Cerebellar nuclear complex (tissue), 1 donor: Measurements from ENCODE around the gene ZNF107.

Experiments used
- DNase-seq, 2 experiments: peaks; one replicate each; lab custom pipeline; 2025; lab: John Stamatoyannopoulos, UW

Gene ZNF107

DNA sequence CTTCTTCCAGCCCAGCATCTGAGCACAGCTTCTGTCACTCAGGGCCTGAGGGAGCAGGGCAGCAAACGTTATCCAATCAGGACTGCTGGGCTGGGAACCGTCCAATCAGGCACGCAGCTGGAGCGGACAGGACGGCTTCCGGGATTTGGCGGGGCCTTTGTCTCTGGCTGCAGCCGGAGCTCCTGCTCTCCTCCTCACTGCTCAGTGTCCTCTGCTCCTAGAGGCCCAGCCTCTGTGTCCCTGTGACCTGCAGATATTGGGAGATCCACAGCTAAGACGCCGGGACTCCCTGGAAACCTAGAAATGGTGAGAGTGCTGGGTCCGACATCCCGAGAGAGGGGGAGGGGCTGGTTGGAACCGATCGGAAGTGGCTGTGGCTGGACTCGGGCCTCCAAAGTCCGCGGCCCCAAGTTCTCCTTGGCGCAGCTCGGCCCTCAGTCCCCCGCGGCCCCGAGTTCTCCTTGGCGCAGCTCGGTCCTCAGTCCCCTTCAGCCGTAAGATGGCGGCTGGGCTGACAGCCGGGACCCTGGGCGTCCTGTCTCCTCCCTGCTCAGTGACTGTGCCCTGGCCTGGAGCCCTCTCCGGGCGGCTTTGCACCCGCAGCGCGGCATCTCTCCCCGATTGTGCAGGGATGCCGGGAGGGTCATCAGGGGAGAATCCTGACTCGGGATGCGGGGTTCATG lies at the start of gene ZNF107:
TSS of gene ZNF107 (plus strand) at position 154 of the 683 bp plus-strand sequence. CDS start at position 304, 150 bp downstream.
- peak; percentile 20 to 94 for DNase-seq

DNA sequence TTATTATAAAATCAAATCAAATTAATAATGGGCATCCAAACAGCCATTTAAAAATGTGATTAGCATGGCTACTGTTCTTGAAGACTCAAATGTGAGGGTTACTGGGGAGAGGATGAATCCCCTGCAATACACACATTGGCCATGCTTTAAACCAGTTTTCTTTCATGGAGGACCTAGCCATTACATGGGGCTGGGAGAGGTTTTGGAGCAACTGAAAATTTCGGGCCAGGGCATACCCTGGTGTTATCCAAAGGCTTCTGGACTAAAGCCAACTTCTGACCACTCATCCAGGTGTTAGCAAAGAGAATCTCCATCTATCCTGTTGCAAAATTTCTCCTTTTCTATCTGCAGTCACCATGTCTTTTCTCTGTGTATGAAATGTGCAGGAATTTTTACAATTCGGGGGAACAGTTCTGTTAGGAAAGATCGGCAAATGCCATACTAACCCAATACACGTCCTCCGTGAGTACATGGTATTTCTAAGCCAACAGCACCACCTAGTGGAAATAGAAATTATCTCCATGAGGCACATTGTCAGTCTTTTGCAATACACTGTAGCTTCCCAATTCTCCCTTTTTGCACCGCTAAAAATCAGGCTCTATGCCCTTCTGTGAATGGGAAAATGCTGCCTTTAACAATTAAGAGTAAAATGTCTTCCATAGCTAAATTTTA lies 47.0 kb upstream of the ZNF107 start:
- DNase-seq, result no peak

DNA sequence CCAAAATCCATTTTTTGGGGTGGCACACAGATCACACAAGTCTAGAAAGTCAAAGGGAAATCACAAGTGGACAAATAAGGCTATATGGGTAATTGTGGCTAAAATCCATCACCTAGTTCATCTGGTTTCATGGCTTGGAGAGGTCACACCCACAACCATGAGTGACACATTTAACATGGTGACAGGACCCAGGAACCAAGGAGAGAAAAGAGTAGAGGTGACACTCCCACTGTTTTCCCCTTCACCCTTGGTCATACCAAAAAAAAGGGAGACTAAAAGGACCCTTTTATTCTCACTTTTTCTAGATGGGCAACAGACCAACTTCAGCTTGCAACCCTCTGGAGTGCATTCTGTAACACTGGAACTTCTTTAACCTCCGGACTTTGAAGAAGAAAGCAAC lies 46.2 kb upstream of the ZNF107 start:
- DNase-seq, result no peak

DNA sequence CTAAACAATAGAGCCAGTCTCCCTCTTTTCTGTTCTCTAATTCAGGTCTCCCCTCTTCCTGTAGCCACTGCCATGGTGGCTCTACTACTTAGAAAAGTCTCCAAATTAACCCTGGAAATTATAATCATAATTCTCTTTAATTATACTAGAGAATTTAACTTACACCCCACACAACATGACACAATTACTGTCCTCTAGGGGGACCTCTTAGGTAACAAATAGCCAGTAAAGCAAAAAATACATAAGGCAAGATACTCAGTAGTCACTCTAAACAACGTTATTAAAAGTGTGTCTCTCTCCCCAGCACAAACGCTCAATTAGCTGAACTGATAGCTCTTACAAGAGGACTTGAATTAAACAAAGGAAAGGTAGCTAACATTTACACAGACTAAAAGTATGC lies 44.3 kb upstream of the ZNF107 start:
- no peak for DNase-seq

DNA sequence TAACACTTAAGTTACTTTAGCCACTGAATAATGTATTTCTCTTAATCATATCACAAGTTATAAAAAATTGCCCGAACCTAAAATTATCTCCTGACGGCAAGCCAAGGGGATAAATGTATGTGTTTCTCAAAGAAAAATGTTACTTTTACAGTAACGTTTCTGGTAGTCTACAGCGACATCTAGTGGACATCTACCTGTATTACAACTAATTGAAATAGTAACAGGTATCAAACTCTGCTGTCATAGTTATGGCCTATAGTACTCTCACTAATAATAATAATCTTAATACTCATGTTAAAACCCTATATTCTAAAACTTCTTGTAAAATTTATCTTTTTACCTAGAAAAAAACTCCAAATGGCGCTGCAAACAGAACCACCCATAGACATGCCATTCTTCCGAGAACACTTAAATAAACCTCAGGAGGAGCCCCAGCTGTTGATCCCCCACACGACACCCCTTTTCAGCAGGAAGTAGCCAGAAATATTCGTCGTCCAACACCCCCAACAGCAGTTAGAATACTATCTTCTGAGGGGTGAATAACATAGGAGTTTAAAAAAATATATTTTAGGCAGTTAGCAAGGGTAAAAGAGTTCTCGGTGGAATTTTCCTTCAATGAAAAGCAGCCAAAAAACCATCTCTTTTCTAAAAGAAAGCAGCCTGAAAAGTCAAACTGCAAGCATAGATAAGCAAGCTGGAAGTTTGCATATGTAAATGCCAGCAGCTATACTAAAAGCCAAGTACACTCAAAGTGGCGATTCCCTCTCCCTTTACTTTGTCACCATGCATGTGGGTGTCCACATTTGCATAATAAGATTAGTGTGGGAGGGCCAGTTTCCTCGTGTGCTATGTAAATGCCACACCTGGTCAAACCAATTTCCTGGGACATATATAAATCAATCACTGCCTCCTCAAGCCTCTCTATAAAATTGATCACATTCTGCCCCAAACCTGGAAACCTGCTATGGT lies 40.5 kb upstream of the ZNF107 start:
- DNase-seq, result no peak

DNA sequence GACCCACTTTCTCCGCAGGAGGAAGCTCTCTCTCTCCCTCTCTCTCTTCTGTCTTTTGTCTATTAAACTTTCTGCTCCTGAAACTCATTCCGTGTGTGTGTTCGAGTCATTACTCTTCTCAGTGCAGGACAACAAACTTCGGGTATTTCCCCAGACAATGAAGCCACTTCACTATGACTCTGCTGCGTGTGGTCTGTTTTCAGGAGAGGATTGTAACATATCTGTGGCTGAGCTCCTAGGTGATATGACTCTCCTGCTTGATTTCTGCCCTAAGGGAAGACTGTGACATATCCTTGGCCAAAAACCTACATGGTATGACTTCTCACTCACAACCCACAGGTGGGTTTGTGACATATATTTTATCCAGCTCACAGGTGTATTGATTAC lies 39.9 kb upstream of the ZNF107 start:
- no peak for DNase-seq

DNA sequence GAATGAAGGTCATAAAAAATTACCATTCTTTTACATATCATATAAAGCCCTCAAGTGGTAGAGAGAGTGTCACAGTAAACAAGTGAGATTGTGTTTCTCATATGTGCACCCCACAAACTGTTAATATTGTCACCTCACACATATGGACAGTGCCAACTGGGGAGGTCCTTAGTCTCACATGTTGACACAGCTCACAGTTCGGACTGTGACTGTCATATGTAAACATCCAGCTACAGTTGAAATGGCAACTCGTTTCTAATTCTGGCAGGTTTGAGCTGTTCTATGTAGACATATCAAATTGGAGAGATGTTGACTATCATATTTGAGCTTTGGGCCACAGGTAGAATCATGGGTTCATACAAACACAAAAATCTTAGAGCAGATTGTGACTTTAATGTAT lies 39.4 kb upstream of the ZNF107 start:
- DNase-seq, result no peak

DNA sequence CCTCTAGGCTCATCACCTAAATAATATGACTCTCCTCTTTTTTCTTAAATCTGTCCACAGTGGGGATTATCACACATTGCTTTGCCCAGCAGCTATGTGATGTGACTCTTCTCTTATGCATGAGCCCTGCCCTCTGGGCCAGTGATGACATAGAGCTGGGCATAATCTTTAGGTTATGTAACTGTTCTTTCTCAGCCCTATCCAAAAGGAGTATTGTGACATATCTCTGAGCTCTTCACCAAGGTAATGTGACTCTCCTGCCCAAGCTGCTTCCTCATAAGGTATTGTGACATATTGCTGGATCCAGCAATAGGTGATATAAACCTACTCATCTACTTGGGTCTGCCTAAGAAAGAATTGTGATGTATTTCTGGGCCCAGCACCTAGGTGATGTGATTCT lies 37.7 kb upstream of the ZNF107 start:
- DNase-seq, result no peak

DNA sequence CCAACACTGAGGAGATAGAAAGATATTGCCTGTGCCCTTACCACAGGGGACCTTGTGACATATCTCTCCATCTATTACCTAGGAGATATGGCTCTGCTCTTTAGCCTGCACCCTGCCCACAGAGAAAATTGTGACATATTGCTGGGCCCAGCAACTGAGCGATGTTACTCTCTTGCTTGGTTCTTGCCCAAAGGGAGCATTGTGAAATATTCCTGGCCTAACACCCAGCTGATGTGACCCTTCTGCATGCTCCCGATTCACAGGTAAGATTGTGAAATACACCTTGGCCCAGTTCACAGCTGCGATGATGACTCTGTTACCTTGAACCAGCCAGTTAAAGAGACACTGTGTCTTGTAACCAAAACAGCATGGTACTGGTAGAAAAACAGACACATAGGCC lies 37.2 kb upstream of the ZNF107 start:
- no peak for DNase-seq

DNA sequence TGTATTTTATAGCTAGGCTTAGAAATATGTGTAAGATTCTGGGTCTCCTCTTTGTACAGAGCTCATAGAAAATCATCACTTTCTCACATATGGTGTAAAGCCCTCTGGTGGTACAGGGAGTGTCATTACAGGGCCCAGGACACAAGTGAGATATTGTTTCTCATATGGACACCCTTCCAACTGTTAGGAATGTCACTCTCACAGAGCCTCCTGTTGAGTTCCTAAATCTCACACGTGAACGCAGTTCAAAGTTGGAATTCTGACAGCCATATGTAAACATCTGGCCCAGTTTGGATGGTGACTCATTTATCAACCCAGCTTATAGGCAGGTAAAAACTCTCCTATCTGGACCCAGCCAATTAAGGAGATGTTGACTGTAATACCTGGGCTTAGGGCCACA lies 35.4 kb upstream of the ZNF107 start:
- DNase-seq, result no peak

DNA sequence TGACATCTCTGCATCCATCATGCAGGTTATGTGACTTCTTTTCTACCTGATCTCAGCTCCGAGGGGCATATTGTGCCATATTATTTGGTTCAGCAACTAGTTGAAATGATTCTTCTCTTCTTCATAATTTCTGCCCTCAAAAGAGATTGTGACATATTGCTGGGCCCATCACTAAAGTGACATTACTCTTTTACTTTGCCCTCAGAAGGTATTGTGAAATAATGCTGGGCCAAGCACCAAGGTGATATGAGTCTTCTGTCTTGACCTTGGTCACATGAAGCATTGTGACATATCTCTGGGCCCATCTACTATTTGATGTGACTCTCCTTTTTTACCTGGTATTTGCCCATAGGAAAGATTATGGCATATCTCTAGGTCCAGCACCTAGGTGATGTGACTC lies 33.9 kb upstream of the ZNF107 start:
- no peak for DNase-seq

DNA sequence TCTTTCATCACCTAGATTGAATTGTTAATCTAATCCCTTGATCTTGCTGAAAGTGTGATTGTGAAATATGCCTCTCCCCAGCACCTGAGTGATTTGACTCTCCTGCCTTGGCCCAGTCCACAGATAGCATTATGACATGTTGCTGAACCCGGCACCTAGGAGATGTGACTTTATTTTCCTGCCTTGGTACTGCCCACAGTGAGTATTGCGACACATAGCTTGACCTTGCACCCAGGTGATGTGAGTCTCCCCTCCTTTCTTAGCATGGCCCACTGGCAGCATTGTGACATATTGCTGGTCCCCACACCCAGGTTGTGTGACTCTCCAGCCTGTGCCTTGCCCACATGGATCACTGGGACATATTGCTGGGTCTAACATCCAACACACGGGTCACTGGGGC lies 32.5 kb upstream of the ZNF107 start:
- no peak for DNase-seq

DNA sequence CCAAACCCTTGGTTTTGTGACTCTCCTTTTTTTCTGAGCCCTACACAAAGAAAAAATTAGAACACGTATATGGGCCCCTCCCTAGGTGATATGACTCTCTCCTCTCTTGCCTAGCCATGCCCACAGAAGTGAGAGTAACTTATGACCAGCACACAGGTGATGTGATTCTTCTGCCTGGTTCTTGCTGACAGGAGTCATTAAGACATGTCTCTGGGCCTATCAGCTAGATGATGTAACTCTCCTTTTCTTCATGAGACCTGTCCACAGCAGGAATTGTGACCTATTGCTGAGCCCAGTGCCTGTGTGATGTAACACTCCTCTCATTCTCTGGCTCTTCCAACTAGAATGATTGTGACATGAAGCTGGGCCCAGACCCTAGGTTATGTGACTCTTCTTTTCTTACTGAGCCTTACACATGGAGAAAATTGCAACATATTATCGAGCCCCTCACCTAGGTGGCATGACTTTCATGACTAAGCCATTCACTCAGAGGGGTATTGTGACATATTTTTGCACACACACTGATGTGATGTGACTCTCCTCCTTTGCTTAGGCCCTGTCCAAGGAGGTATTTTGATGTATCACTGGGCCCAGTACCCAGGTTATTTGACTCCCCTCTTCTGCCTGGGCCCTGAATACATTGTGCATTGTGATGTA lies 31.4 kb upstream of the ZNF107 start:
- DNase-seq, result no peak

DNA sequence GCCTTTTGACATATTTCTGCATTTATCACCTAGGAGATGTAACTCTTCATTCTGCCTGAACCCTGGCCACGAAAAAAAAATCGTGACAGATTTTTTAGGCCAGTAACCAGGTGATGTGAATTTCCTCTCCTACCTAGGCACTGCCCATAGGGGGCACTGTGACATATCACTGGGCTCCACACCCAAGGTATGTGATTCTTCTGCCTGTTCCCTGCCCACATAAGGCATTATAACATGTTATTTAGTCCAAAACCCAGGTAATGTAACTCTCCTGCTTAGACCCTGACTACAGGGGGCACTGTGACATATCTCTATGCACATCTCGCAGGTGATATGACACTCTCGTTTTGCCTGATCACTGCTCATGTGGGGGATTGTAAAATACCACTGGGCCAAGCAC lies 29.5 kb upstream of the ZNF107 start:
- no peak for DNase-seq

DNA sequence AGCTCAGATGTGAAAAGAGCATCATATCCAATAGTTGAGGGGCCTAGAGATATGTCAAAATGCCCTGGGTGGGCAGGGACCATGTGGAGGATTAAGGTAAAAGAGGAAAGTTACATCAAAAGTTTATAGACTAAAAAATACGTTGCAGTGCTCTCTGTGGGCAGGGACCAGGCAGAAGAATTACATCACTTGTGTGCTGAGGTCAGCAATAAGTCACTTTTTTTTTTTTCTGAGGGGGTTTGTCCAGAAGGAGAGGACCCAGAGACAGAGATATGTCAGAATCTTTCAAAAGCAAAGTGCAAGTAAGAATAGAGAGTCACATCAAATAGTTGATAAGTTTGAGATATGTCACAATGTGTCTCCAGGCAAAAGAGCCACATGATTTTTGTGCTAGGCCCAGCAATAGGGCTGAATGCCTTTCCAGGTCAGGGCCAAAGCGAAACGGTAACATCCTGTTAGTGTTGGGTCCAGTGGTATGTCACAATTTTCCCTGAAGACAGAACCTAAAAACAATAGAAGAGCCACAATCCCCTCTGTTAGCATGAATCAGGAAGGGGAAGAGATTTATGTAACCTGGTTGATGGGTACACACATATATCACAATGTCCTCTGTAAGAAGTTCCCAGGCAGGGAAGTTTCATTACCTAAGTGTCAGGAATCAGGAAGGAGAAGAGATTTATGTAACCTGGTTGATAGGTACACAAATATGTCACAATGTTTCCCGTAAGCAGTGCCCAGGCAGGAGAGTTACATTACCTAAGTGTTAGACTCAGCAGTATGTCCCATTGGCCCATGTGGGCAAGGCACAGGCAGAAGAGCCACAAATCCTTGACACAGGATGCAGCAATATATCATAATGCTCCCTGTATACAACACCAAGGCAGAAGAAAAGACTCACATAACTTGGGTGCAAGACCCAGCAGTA lies 28.1 kb upstream of the ZNF107 start:
- DNase-seq, result no peak

DNA sequence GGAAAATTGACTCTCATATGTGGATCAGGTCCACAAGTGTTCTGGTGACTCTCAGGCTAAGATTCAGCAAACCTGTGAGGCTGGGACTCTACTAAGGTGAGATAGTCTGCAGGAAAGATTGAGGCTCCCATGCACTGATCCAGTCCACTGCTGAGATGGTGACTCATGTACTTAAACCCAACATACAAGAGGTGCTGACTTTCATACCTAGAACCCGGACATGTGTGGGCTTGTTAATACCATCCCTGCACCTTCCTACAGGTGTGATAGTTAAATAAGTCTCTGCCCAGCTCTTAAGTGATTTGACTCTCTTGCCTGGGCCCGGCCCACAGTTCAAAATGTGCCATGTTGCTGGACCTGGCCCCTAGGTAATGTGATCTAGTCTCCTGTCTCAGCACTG lies 27.1 kb upstream of the ZNF107 start:
- no peak for DNase-seq

DNA sequence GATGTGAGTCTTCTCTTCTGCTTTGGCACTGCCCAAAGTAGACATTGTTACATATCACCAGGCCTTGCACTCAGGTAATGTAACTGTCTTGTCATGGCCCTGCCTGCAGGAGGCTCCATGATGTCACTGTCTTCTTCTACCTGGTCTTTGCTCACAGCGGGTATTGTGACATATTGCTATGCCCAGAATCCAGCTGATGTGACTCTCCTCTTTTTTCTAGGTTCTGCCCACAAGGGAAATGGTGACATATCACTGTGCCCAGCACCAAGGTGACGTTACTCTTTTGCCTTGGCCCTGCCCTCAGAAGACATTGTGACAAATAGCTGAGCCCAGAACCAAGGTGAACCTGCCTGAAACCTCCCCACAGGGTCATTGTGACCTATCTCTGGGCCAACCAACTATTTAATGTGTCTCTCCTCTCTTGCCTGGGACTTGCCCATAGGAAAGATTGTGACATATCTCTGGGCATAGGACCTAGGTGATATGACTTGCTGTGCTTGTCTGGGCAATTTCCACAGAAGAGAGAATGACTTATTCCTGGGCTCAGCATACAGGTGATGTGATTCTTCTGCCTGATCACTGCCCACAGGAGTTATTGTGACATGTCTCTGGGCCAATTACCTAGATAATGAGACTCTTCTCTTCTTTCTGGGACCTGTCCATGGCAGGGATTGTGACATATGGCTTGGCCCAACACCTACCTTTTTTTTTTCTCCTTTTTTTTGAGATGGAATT lies 26.5 kb upstream of the ZNF107 start:
- no peak for DNase-seq

DNA sequence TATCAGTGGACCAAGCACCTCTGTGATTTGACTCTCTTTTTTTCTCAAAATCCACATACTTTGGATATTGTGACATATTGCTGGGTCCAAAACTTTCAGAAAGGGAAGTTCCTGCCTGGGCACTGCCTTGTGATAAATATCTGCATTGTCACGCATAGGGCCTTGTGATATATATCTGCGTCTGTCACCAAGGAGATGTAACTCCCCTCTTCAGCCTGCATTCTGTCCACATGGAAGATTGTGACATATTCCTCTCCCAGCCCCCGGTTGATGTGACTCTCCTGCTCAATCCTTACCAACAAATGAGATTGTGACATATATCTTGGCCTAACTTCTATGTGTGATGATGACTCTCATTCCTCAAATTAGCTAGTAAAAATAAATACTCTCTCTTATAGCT lies 25.4 kb upstream of the ZNF107 start:
- DNase-seq, result no peak

DNA sequence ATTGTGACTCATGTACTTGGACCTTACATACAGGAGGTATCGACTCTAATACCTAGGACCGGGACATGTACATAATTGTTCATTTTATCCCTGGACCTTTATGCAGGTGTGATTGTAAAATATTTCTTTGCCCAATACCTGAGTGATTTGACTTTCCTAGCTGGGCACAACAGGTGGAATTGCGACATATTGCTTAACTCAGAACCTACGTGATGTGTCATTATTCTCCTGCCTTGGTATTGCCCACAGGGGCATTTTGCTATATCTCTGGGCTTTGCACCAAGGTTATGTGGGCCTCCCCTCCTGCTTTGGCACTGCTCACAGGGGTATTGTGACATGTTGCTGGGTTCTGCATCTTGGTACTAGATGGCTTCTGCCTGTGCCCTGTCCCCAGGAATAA lies 23.9 kb upstream of the ZNF107 start:
- no peak for DNase-seq

DNA sequence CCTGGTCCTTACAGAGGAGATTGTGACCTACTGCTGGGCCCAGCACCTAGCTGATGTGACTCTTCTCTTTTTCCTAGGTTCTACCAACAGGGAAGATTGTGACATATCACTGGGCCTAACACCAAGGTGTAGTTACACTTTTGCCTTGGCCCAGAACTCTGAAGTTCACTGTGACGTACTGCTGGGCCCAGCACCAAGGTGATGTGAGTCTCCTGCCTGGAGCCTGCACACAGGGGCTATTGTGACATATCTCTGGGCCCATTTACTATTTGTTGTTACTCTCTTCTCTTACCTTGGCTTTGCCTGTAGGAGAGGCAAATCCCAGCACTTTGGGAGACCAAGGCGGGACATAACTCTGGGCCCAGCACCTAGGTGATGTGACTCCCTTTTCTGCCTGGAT lies 23.1 kb upstream of the ZNF107 start:
- DNase-seq, result no peak
